GM23338 (cell line): ENCODE results near the gene NAT14.

ENCODE experiments used
- CREB1 ChIP-seq: fragments of 250-450 bp; sonication (Bioruptor Pico); IDR thresholded peaks from 2 replicates; pipeline ENCODE4 v1.5.0; 2020; ENCODE audit warnings: low read depth, mild to moderate bottlenecking, moderate library complexity
- CTCF ChIP-seq, 2 experiments: fragments of 200-600 bp in 1 of 2; sonication (generic) in 1 of 2; conservative IDR thresholded peaks; 2 replicates each; pipeline versions ENCODE4 v1.5.1 to v1.6.1; 2016 to 2017; ENCODE audit warnings: antibody characterized with exemption in 2 of 2, low read depth in 2 of 2, mild to moderate bottlenecking in 2 of 2, moderate library complexity in 1 of 2
- EZH2 ChIP-seq: fragments of 200-600 bp; sonication (generic); IDR thresholded peaks from one replicate; pipeline ENCODE4 v1.8.0; 2017; ENCODE audit warnings: antibody characterized with exemption, mild to moderate bottlenecking, low read depth; ENCODE audit not compliant: unreplicated experiment
- EZH2phosphoT487 ChIP-seq: fragments of 200-600 bp; sonication (generic); IDR thresholded peaks from one replicate; pipeline ENCODE4 v1.8.1; 2018; ENCODE audit warnings: antibody characterized with exemption; ENCODE audit not compliant: unreplicated experiment
- POLR2AphosphoS5 ChIP-seq: IDR thresholded peaks from 2 replicates; pipeline ENCODE4 v1.6.1; 2016; ENCODE audit warnings: antibody characterized with exemption, low read depth
- ZNF331 ChIP-seq: fragments of 250-450 bp; sonication (Bioruptor Pico); IDR thresholded peaks from 2 replicates; pipeline ENCODE4 v1.5.0; 2020; ENCODE audit warnings: low read depth, mild to moderate bottlenecking, moderate library complexity

- TF ChIP-seq CTCF (conservative IDR thresholded peaks at IDR 0.05; ENCODE audit: low read depth in 2 of 2) (no peak), POLR2AphosphoS5 (no peak), EZH2 (no peak), CREB1 (CRISPR knock-in tag) (no peak), EZH2phosphoT487 (no peak), ZNF331 (CRISPR knock-in tag) (no peak)
These were observed 17.4 kb downstream of the NAT14 start for GRCh38 chr19:55502197-55502952.
